Measurements from ENCODE around the gene LYPLA2. TPM values are rescaled to one million over a fixed set of nuclear protein-coding genes. Genes with fewer than 3 reads are reported as not detected.

LYPLA2 gene
- total and polyA plus RNA-seq, 2 donors (not counting 1 experiment from before 2014, with no cell fraction given) = 50.6 to 60.5 TPM

GRCh38 chr1:23798662-23799142 is 7.8 kb downstream of the LYPLA2 start:
- TF ChIP-seq CTCF (IDR thresholded peaks at IDR 0.05) = no peak
- TF ChIP-seq EZH2 (IDR thresholded peaks at IDR 0.05; ENCODE audit: borderline replicate concordance, insufficient read depth, low read depth, low read length, poor library complexity, severe bottlenecking) = no peak
- Mint-ChIP-seq H3K27ac (peak overlapping the region; percentile 41), H3K4me1 (peaks cover 18% of the 10 kb centered on the region), H3K9me3 (ENCODE audit: insufficient read depth) (no peaks in the 10 kb centered on the region), H3K4me3 (peak overlapping the region; percentile 45), H3K27me3 (no peaks in the 10 kb centered on the region)
- peaks cover 2 to 21% of the 10 kb centered on the region in 2 experiments for H3K36me3 ChIP-seq (replicated peaks in 1 of 2; ENCODE audit: control extremely low read depth in 1 of 2, control insufficient read depth in 1 of 2, extremely low read depth in 1 of 2, insufficient read depth in 2 of 2, low read length in 1 of 2)
- CTCF ChIA-PET = interaction anchor here (0.6 to 3.3 kb wide), 6 partner anchors 11 to 161 kb away, joined by 3 to 28 read pairs (median 4); no protein-coding TSS in a partner anchor
- H3K9me3 ChIP-seq (ENCODE audit: control extremely low read depth in 1 of 3, control insufficient read depth in 2 of 3, insufficient read depth in 1 of 3, low read length in 2 of 3) = peaks cover 0 to 3% (median 0%) of the 10 kb centered on the region in 3 donors
- H4K20me1 ChIP-seq (ENCODE audit: control insufficient read depth, insufficient read depth, low read length, poor library complexity, severe bottlenecking) = no peaks in the 10 kb centered on the region
- H3K79me2 ChIP-seq (ENCODE audit: control insufficient read depth, insufficient read depth, low read length) = peaks cover 4% of the 10 kb centered on the region
- POLR2A ChIA-PET = interaction anchor here (0.7 kb wide), 2 partner anchors 105 to 476 kb away, joined by 3 to 5 read pairs; no protein-coding TSS in a partner anchor
- 92% methylated on average over 12 of the region's 12 CpGs for WGBS (ENCODE audit: insufficient coverage)
- H3K27ac ChIP-seq (ENCODE audit: low read length in 2 of 2) = no peak overlapping the region
- DNase-seq (no peak), ATAC-seq (ENCODE audit: low read depth) (no peak)
- no peak overlapping the region for H3K4me3 ChIP-seq (ENCODE audit: control extremely low read depth in 1 of 5, extremely low read depth in 1 of 5, insufficient read depth in 1 of 5, low read depth in 2 of 5, low read length in 4 of 5)
- H3K27me3 ChIP-seq (replicated peaks in 1 of 4; ENCODE audit: control extremely low read depth in 1 of 4, control insufficient read depth in 3 of 4, insufficient read depth in 4 of 4, low read length in 3 of 4) = no peaks in the 10 kb centered on the region
- H3K4me2 ChIP-seq (replicated peaks; ENCODE audit: low read depth, low read length, poor library complexity, severe bottlenecking) = no peak overlapping the region
- no peak overlapping the region for H2AFZ ChIP-seq (ENCODE audit: insufficient read depth, low read depth, low read length, poor library complexity, severe bottlenecking)
- H3K4me1 ChIP-seq (ENCODE audit: control insufficient read depth in 2 of 2, insufficient read depth in 2 of 2, low read length in 2 of 2) = peaks cover 15 to 20% of the 10 kb centered on the region in 2 donors
- no peak overlapping the region for H3K9ac ChIP-seq (ENCODE audit: low read length)
- intact Hi-C loops (cut with micrococcal nuclease) = no loop called here

- ATAC-seq (ENCODE audit: low read depth) (no peak), DNase-seq (no peak)
- Histone ChIP-seq H2AFZ (ENCODE audit: insufficient read depth, low read depth, low read length, poor library complexity, severe bottlenecking) (no peak overlapping the region), H3K27ac (ENCODE audit: low read length in 2 of 2) (no peak overlapping the region), H3K27me3 (replicated peaks in 1 of 4; ENCODE audit: control extremely low read depth in 1 of 4, control insufficient read depth in 3 of 4, insufficient read depth in 4 of 4, low read length in 3 of 4) (no peaks in the 10 kb centered on the region), H3K4me1 (ENCODE audit: control insufficient read depth in 2 of 2, insufficient read depth in 2 of 2, low read length in 2 of 2) (peaks cover 15 to 20% of the 10 kb centered on the region in 2 donors), H3K9me3 (ENCODE audit: control extremely low read depth in 1 of 3, control insufficient read depth in 2 of 3, insufficient read depth in 1 of 3, low read length in 2 of 3) (peaks cover 0 to 3% (median 0%) of the 10 kb centered on the region in 3 donors), H4K20me1 (ENCODE audit: control insufficient read depth, insufficient read depth, low read length, poor library complexity, severe bottlenecking) (no peaks in the 10 kb centered on the region), H3K79me2 (ENCODE audit: control insufficient read depth, insufficient read depth, low read length) (peaks cover 4% of the 10 kb centered on the region), H3K36me3 (replicated peaks in 1 of 2; ENCODE audit: control extremely low read depth in 1 of 2, control insufficient read depth in 1 of 2, extremely low read depth in 1 of 2, insufficient read depth in 2 of 2, low read length in 1 of 2) (peaks cover 2 to 21% of the 10 kb centered on the region in 2 experiments), H3K4me2 (replicated peaks; ENCODE audit: low read depth, low read length, poor library complexity, severe bottlenecking) (peak overlapping the region; percentile 97), H3K4me3 (ENCODE audit: control extremely low read depth in 1 of 5, extremely low read depth in 1 of 5, insufficient read depth in 1 of 5, low read depth in 2 of 5, low read length in 4 of 5) (peak overlapping the region in 2 of 5 experiments; percentile 77 to 80), H3K9ac (ENCODE audit: low read length) (peak overlapping the region; percentile 95)
- TF ChIP-seq EZH2 (IDR thresholded peaks at IDR 0.05; ENCODE audit: borderline replicate concordance, insufficient read depth, low read depth, low read length, poor library complexity, severe bottlenecking) = no peak
- TF ChIP-seq CTCF (IDR thresholded peaks at IDR 0.05) = no peak
- Mint-ChIP-seq H3K27me3 (no peaks in the 10 kb centered on the region), H3K4me3 (peak overlapping the region; percentile 95), H3K9me3 (ENCODE audit: insufficient read depth) (no peaks in the 10 kb centered on the region), H3K4me1 (peaks cover 18% of the 10 kb centered on the region), H3K27ac (no peak overlapping the region)
- ChIA-PET POLR2A (interaction anchor here (0.7 to 1.1 kb wide), 2 partner anchors 105 to 111 kb away, joined by 3 to 5 read pairs; no protein-coding TSS in a partner anchor), CTCF (interaction anchor here (1.2 to 3.3 kb wide), 4 partner anchors 10 to 89 kb away, joined by 3 to 28 read pairs (median 4); no protein-coding TSS in a partner anchor)
- intact Hi-C loops (cut with micrococcal nuclease) = no loop called here
- 74% methylated on average over 6 of the region's 7 CpGs for WGBS (ENCODE audit: insufficient coverage)
Observed at GRCh38 chr1:23799255-23799569, 8.3 kb downstream of the LYPLA2 start.
